Nephron (organoid): ENCODE results near the gene FAH.

Experiments used
- H3K27ac Mint-ChIP-seq, 3 experiments: 2 replicates each; pipeline ENCODE4 v1.8.0; 2020; ENCODE audit warnings: mixed read lengths in 3 of 3, mild to moderate bottlenecking in 2 of 3, moderate library complexity in 1 of 3
- H3K27me3 Mint-ChIP-seq: 2 replicates; pipeline ENCODE4 v1.8.0; 2021; ENCODE audit warnings: low read depth, mild to moderate bottlenecking, moderate library complexity, mixed read lengths
- H3K36me3 Mint-ChIP-seq: 2 replicates; pipeline ENCODE4 v1.8.0; 2020; ENCODE audit warnings: low read depth, mixed read lengths
- H3K4me1 Mint-ChIP-seq: 2 replicates; pipeline ENCODE4 v1.8.0; 2020; ENCODE audit warnings: mixed read lengths
- H3K4me3 Mint-ChIP-seq, 3 experiments: 2 replicates each; pipeline ENCODE4 v1.8.0; 2020; ENCODE audit warnings: mild to moderate bottlenecking in 3 of 3, mixed read lengths in 3 of 3, moderate library complexity in 2 of 3
- H3K9me3 Mint-ChIP-seq: 2 replicates; pipeline ENCODE4 v1.8.0; 2020; ENCODE audit warnings: mixed read lengths
- TF ChIP-seq, protein P1 (sequence below), 3 experiments: fragments of 200-600 bp; sonication (generic); IDR thresholded peaks; one replicate each; pipeline ENCODE4 v1.5.0; 2021; ENCODE audit warnings: antibody characterized with exemption in 3 of 3; ENCODE audit not compliant: unreplicated experiment in 3 of 3

The FAH gene

DNA sequence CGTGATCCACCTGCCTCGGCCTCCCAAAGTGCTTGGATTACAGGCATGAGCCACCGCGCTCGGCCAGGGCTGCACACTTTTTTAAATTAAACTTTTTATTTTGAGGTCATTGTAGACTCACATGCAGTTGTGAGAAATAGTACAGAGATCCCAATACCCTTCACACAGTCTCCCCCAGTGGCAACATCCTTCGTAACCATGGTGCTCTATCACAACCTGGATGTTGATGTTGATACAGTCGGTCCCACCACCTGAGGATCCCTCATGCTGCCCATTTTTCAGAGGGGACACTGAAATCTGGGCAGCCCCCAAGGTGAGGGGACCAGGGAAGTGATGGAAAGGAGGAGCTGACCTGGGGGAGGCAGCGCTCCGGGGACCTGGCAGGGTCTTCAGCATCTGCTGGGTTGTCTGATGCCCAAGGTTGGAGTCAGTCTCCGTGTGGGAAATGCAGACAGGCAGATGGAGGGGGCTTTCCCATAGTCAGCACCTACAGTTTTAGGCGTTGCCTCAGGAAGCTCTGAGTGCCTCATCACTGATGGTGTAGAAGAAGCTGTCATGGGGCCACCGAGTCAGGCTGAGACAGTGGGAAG lies 17.1 kb downstream of the FAH start:
- Mint-ChIP-seq H3K27ac (no peak overlapping the region), H3K36me3 (peaks cover 50% of the 10 kb centered on the region), H3K4me1 (no peaks in the 10 kb centered on the region), H3K9me3 (no peaks in the 10 kb centered on the region), H3K27me3 (no peaks in the 10 kb centered on the region), H3K4me3 (no peak overlapping the region)
- TF ChIP-seq, protein P1, sequence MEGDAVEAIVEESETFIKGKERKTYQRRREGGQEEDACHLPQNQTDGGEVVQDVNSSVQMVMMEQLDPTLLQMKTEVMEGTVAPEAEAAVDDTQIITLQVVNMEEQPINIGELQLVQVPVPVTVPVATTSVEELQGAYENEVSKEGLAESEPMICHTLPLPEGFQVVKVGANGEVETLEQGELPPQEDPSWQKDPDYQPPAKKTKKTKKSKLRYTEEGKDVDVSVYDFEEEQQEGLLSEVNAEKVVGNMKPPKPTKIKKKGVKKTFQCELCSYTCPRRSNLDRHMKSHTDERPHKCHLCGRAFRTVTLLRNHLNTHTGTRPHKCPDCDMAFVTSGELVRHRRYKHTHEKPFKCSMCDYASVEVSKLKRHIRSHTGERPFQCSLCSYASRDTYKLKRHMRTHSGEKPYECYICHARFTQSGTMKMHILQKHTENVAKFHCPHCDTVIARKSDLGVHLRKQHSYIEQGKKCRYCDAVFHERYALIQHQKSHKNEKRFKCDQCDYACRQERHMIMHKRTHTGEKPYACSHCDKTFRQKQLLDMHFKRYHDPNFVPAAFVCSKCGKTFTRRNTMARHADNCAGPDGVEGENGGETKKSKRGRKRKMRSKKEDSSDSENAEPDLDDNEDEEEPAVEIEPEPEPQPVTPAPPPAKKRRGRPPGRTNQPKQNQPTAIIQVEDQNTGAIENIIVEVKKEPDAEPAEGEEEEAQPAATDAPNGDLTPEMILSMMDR (IDR thresholded peaks at IDR 0.05; ENCODE audit: unreplicated experiment in 3 of 3): no peak

DNA sequence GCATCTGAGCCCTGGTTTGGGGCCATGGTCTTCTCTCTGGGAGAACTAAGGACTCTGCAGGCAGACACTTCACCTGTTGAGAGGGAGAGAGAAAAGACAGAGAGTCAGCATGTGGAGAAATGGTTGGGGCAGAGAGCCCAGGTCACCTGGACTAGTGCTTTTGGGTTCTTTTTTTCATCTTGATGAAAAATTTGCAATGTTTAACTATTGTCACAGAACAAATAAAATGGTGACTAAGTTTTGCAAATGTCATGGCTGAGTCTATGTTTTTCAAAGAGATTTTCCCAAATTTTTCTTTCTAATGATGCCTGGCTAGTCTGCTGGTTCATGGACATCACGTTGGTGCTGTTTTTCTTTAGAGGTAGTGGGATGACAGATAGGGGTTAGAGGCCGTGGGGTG lies 17.8 kb downstream of the FAH start:
- Mint-ChIP-seq H3K9me3 (no peaks in the 10 kb centered on the region), H3K27me3 (no peaks in the 10 kb centered on the region), H3K27ac (no peak overlapping the region), H3K4me1 (no peaks in the 10 kb centered on the region), H3K4me3 (no peak overlapping the region), H3K36me3 (peaks cover 52% of the 10 kb centered on the region)
- TF ChIP-seq, protein P1 (IDR thresholded peaks at IDR 0.05; ENCODE audit: unreplicated experiment in 3 of 3): no peak

DNA sequence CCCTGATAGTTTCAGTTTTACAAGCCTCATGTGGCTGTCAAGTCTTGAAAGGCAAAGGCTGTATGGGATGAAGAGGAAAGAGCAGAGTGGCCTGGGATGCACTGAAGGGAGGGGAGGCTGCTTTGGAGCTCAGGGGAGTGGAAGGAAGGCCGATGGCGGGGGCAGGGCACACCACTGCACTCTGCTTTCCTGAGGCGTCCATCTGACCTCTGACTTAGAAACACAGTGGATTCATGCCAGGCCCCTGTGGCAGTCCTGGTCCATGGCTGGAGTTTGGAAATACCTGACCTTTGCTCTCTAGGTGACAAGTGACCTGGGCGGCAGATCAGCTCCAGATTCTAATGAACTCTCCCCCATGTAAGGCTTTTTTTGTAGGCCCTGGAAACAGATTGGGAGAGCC lies 19.0 kb downstream of the FAH start:
- Mint-ChIP-seq H3K9me3 (no peaks in the 10 kb centered on the region), H3K36me3 (peaks cover 59% of the 10 kb centered on the region), H3K4me1 (no peaks in the 10 kb centered on the region), H3K27me3 (no peaks in the 10 kb centered on the region), H3K27ac (no peak overlapping the region), H3K4me3 (no peak overlapping the region)
- TF ChIP-seq, protein P1 (IDR thresholded peaks at IDR 0.05; ENCODE audit: unreplicated experiment in 3 of 3): no peak

DNA sequence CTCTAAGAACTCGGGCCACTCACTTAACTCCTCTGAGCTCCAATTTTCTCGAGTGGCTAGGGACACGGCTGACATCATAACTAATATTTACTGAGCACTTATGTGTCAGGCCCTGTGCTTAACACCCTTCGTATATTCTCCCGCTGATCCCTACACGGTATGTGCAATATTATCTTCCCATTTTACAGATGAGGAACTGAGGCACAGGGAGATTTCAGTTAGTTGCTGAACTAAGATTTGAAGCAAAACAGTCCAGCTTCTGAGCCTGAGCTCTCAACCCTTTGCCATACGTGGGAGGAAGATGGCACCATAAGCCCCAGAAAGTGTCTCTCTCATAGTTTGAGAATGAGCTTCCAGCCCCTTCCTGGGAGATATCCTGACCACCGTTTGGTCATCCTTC lies 19.6 kb downstream of the FAH start:
- Mint-ChIP-seq H3K36me3 (peaks cover 65% of the 10 kb centered on the region), H3K27ac (no peak overlapping the region), H3K9me3 (no peaks in the 10 kb centered on the region), H3K4me1 (no peaks in the 10 kb centered on the region), H3K27me3 (no peaks in the 10 kb centered on the region), H3K4me3 (no peak overlapping the region)
- TF ChIP-seq, protein P1 (IDR thresholded peaks at IDR 0.05; ENCODE audit: unreplicated experiment in 3 of 3): no peak

DNA sequence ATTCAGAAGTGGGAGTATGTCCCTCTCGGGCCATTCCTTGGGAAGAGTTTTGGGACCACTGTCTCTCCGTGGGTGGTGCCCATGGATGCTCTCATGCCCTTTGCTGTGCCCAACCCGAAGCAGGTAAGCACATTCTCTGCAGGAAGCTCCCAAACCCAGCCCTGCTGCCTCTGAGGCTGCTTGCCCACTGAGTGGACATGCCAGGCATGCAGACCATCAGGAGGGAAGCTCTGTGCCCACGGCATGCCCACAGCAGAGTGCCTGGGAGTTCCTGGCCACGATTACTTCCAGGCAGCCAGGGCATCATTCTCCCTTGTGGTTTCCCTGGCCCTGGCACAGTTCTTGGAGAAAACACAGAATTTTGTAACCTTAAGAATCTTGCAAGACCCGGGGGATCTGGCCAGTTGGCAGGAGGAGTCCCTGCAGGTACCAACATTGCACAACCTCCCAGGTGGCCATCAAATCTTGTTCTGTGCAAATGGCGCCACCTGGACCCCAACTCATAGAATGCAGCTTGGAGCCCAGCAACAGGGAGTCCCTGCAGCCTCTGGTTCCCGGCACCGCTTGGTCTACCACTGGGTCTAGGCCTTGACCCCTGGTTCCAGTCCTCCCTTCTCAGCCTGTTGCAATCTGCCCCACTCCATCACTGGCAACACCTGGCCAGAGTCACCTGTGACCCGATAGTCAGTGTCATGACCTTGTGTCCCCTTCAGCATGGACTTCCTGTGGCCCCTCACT lies 20.4 kb downstream of the FAH start:
- TF ChIP-seq, protein P1 (IDR thresholded peaks at IDR 0.05; ENCODE audit: unreplicated experiment in 3 of 3): peak; percentile 56 to 62 (median 60)
- Mint-ChIP-seq H3K36me3 (peaks cover 68% of the 10 kb centered on the region), H3K9me3 (no peaks in the 10 kb centered on the region), H3K27me3 (no peaks in the 10 kb centered on the region), H3K4me3 (no peak overlapping the region), H3K4me1 (no peaks in the 10 kb centered on the region), H3K27ac (no peak overlapping the region)
